Fibroblast of villous mesenchyme (primary cell): ENCODE measurements around the gene NOX3. TPM values are rescaled to one million over a fixed set of nuclear protein-coding genes. Genes with fewer than 3 reads are reported as not detected.
A peak's percentile ranks its signal among the peaks of the same experiment; 100 is the strongest.

Experiments used
- DNase-seq: peaks from one replicate; pipeline ENCODE4 v3.0.0-alpha.2; 2010; ENCODE audit warnings: low read depth
- H3K4me3 ChIP-seq: 2 replicates; pipeline ENCODE4 v1.5.1; 2011; ENCODE audit warnings: low read depth, mild to moderate bottlenecking, low read length
- total RNA-seq: library from RNA; depleted of rRNA; stranded (reverse); fragments of >200 nt; gene quantifications from 2 replicates; pipeline ENCODE4 v1.2.3, GENCODE V29; 2012
- TF ChIP-seq, protein P1 (sequence below): IDR thresholded peaks from 2 replicates; pipeline ENCODE4 v1.5.1; 2012; ENCODE audit warnings: low read depth, mild to moderate bottlenecking, low read length; ENCODE audit not compliant: insufficient read depth

Gene NOX3
- total RNA-seq, 1 donor: not detected

GRCh38 chr6:155396605-155397004, 59.0 kb downstream of the NOX3 start:
- TF ChIP-seq, protein P1, sequence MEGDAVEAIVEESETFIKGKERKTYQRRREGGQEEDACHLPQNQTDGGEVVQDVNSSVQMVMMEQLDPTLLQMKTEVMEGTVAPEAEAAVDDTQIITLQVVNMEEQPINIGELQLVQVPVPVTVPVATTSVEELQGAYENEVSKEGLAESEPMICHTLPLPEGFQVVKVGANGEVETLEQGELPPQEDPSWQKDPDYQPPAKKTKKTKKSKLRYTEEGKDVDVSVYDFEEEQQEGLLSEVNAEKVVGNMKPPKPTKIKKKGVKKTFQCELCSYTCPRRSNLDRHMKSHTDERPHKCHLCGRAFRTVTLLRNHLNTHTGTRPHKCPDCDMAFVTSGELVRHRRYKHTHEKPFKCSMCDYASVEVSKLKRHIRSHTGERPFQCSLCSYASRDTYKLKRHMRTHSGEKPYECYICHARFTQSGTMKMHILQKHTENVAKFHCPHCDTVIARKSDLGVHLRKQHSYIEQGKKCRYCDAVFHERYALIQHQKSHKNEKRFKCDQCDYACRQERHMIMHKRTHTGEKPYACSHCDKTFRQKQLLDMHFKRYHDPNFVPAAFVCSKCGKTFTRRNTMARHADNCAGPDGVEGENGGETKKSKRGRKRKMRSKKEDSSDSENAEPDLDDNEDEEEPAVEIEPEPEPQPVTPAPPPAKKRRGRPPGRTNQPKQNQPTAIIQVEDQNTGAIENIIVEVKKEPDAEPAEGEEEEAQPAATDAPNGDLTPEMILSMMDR: no peak
- DNase-seq: no peak
- H3K4me3 ChIP-seq: no peak overlapping the region

GRCh38 chr6:155395339-155395738, 60.3 kb downstream of the NOX3 start:
- DNase-seq: no peak
- TF ChIP-seq, protein P1: no peak
- no peak overlapping the region for H3K4me3 ChIP-seq

- DNase-seq: peak; percentile 14
These were observed 66.5 kb downstream of the NOX3 start for GRCh38 chr6:155389130-155389529.

GRCh38 chr6:155388591-155388990, 67.0 kb downstream of the NOX3 start:
- H3K4me3 ChIP-seq: no peak overlapping the region
- DNase-seq: peak; percentile 54
- TF ChIP-seq, protein P1: no peak

More at GRCh38 chr6:155389130-155389529, 66.5 kb downstream of the NOX3 start:
- TF ChIP-seq, protein P1: no peak
- no peak overlapping the region for H3K4me3 ChIP-seq

DNA sequence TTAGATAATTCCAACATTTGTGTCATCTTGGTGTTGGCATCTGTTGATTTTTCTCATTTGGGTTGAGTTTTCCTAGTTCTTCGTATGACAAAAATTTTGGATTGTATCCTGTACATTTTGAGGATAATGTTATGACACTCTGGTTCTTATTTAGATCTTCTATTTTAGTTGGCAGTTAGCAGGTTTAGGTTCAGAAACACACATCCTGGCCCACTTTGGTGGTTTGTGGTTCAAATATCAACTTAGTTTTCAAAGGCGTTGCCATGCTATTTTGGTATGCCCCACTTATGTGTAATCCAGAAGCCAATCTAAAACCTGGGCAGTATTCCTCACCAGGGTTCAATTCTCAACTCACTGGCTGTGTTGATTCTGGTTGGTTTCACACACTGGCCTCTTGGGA, 68.2 kb downstream of the NOX3 start:
- DNase-seq: no peak
- TF ChIP-seq, protein P1: no peak
- no peak overlapping the region for H3K4me3 ChIP-seq

DNA sequence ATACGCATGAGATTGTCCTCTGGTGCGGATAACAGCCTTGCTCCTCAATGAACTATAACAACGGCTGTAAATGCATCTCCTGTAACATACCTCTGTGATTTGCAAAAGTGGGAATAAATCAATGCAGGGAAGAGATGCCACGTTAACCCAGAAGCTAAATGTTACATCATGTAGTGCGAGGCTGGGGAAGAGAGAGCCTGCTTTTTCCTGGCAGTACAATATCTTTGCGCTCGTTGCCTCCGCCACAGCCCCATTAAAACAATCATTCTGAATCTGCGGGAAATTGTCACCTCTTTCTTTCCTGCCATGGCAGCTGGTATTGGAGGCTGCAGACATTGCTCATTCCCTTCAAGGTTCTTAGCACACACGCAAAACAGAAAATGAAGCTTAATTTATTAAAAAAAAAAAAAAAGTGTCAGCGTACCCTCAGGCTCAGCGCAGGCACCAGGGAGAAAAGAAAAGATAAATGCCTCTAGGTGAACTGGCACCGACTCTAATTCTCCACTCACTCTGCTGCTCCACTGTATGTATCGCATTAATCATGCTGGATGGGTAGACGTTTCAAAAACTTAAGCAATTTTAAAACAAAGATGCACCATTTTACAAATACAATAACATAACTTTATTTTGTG, 71.2 kb downstream of the NOX3 start:
- TF ChIP-seq, protein P1: no peak
- no peak overlapping the region for H3K4me3 ChIP-seq
- no peak for DNase-seq

DNA sequence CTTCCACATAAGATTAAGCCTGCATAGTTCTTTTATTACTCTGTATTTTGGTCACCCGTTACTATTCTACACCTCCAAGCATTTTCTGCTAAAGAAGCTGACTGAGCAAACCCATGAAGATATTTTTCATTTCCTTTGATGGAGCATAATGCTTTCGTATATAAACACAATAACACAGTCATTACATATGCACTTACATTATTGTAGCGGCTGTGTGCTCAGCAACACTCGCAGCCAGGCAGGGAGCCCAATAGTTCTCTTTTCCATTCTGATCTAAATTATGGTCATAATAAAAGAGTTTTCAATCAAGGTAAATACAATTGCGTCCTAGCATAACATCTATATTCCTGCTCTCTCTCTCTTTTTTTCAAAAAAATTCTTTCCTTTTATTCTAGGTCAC, 71.7 kb downstream of the NOX3 start:
- DNase-seq: no peak
- TF ChIP-seq, protein P1: no peak
- no peak overlapping the region for H3K4me3 ChIP-seq
